K562 (cell line): Measurements from ENCODE around the gene STEAP1B.

Experiments
- EHMT2 ChIP-seq: fragments of 450-650 bp; IDR thresholded peaks from 2 replicates; pipeline ENCODE4 v1.6.1; 2018; ENCODE audit warnings: antibody characterized with exemption
- ELK1 ChIP-seq: sonication (generic); formaldehyde crosslinking; IDR thresholded peaks from 2 replicates; pipeline ENCODE4 v1.8.1; 2022; ENCODE audit warnings: missing genetic modification reagents
- RBFOX2 ChIP-seq: fragments of 200-400 bp; formaldehyde crosslinking; IDR thresholded peaks from 2 replicates; pipeline ENCODE4 v1.6.1; 2017; ENCODE audit warnings: low read depth, mild to moderate bottlenecking, low read length, moderate library complexity
- SMC3 ChIP-seq: conservative IDR thresholded peaks from 2 replicates; pipeline ENCODE4 v1.6.1; 2011; ENCODE audit warnings: low read depth, low read length, improper control_type of control experiment; ENCODE audit not compliant: insufficient read depth
- TOE1 ChIP-seq, 2 experiments: fragments of 450-650 bp in 1 of 2; sonication (generic) in 1 of 2; formaldehyde crosslinking in 1 of 2; IDR thresholded peaks; 2 replicates each; pipeline versions ENCODE4 v1.7.1 to v1.8.0; 2016 to 2022; ENCODE audit warnings: borderline replicate concordance in 2 of 2, mild to moderate bottlenecking in 2 of 2, antibody characterized with exemption in 1 of 2, inconsistent platforms in 1 of 2, low read depth in 1 of 2, missing genetic modification reagents in 1 of 2, moderate library complexity in 1 of 2
- ZBTB8A ChIP-seq: fragments of 450-650 bp; IDR thresholded peaks from 2 replicates; pipeline ENCODE4 v1.6.1; 2018; ENCODE audit warnings: mild to moderate bottlenecking, moderate library complexity; ENCODE audit not compliant: partially characterized antibody

- TF ChIP-seq RBFOX2 (no peak), ZBTB8A (no peak), ELK1 (no peak), EHMT2 (no peak), SMC3 (no peak), TOE1 (IDR thresholded peaks at IDR 0.05; ENCODE audit: borderline replicate concordance) (no peak), TOE1 (CRISPR knock-in tag; IDR thresholded peaks at IDR 0.05; ENCODE audit: borderline replicate concordance, low read depth) (no peak)
Measured at GRCh38 chr7:22454446-22454845, 45.5 kb downstream of the STEAP1B start.
